ENCODE measurements around the gene CCBE1. TPM values are rescaled to one million over a fixed set of nuclear protein-coding genes. Genes with fewer than 3 reads are reported as not detected.
"Not testable (repeated sequence)": the region's sequence is repeated elsewhere in the genome, so short reads cannot be mapped to it uniquely, and the experiment has no call there.

Gene CCBE1
- total RNA-seq, 1 donor from 2014 or later = not detected

DNA sequence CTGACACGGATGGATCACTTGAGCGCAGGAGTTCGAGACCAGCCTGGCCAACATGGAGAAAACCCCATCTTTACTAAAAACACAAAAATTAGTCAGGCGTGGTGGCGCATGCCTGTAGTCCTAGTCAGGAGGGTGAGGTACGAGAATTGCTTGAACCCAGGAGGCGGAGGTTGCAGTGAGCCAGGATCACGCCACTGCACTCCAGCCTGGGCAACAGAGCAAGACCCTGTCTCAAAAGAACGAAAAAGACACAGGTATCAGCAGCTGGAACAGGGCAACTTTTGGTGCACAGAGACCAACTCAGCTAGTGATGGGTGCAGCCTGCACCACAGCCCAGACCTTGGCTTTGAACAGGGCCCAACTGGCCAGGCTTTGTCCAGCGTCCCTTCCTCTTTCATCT is 48.8 kb downstream of the CCBE1 start:
- H3K27me3 Mint-ChIP-seq; H3K27ac Mint-ChIP-seq; H3K9me3 Mint-ChIP-seq; H3K4me1 Mint-ChIP-seq; DNase-seq; H3K36me3 Mint-ChIP-seq (ENCODE audit: low read depth); intact Hi-C loops (cut with micrococcal nuclease); H3K4me3 Mint-ChIP-seq: not testable (repeated sequence)

DNA sequence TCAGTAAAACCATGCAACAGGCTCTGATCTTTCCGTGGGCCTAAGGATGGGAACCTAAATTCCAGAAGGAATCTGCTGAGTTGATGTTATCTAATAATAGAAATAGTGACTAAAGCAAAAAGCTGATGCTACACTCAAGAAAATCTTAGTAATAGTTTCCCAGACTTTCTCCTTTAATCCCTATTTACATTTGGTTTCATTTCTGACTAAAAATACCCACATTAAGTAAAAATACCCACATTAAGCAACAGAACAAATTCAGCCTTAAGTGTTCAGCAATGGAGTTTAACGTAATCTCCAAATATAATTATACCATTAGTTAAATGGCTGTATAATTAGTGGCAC is 50.3 kb downstream of the CCBE1 start:
- Mint-ChIP-seq H3K36me3 (ENCODE audit: low read depth) (no peaks in the 10 kb centered on the region), H3K4me3 (no peak overlapping the region), H3K9me3 (no peaks in the 10 kb centered on the region), H3K4me1 (no peaks in the 10 kb centered on the region), H3K27ac (no peak overlapping the region), H3K27me3 (no peaks in the 10 kb centered on the region)
- DNase-seq = no peak
- intact Hi-C loops (cut with micrococcal nuclease) = no loop called here

DNA sequence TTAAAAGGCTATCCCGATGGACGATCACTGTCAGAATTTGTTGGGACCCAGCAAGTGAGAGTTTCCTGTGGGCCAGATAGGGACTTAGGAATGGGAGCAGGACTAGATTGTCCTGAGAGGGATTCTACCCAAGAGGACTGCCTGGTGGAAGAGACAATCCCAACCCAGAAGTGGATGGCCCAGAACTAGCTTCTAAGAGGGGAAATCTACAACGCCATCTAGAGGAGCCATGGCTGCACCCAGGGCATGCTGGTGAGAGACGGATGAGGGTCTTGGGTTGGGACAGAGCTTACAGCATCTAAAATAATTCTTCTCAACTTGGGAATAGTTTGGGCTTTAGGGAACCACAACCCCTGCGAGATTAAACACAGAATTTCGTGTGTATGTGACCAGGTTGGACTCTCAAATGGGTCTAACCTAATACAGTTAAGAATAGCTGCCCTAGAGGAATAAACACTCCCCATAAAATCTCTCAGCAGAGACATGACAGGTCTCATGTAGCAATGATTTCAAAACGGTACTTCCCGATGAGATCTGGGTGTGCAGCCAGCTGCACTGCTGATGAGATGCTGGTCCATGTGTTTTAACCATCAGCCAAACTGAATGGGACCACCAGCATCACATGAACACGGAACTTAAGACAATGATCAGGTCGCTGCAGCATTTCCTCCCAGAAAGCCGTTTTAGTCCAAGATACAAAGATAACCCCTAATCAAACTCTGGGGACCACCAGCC is 50.8 kb downstream of the CCBE1 start:
- H3K9me3 Mint-ChIP-seq = no peaks in the 10 kb centered on the region
- intact Hi-C loops (cut with micrococcal nuclease) = no loop called here
- H3K27ac Mint-ChIP-seq = no peak overlapping the region
- no peaks in the 10 kb centered on the region for H3K36me3 Mint-ChIP-seq (ENCODE audit: low read depth)
- H3K27me3 Mint-ChIP-seq = no peaks in the 10 kb centered on the region
- no peak for DNase-seq
- H3K4me1 Mint-ChIP-seq = no peaks in the 10 kb centered on the region
- H3K4me3 Mint-ChIP-seq = no peak overlapping the region

DNA sequence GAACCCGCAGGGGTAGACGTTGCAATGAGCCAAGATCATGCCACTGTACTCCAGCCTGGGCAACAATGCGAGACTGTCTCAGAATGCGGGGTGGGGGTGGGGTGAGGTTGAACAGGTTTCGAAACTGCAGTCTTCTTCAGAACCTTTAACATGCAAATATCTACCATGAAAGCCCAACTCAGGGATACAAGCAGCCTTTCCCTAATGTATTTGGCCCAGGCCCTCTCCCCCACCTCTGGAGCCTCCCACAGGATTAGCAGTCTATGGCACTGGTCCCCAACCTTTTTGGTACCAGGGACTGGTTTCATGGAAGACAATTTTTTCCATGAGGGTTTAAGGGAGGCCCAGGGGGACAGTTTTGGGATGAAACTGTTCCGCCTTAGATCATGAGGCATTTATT is 53.5 kb downstream of the CCBE1 start:
- no peaks in the 10 kb centered on the region for H3K36me3 Mint-ChIP-seq (ENCODE audit: low read depth)
- intact Hi-C loops (cut with micrococcal nuclease) = no loop called here
- DNase-seq = no peak
- no peaks in the 10 kb centered on the region for H3K9me3 Mint-ChIP-seq
- H3K4me1 Mint-ChIP-seq = no peaks in the 10 kb centered on the region
- no peak overlapping the region for H3K4me3 Mint-ChIP-seq
- H3K27ac Mint-ChIP-seq = no peak overlapping the region
- H3K27me3 Mint-ChIP-seq = peaks cover 2% of the 10 kb centered on the region

DNA sequence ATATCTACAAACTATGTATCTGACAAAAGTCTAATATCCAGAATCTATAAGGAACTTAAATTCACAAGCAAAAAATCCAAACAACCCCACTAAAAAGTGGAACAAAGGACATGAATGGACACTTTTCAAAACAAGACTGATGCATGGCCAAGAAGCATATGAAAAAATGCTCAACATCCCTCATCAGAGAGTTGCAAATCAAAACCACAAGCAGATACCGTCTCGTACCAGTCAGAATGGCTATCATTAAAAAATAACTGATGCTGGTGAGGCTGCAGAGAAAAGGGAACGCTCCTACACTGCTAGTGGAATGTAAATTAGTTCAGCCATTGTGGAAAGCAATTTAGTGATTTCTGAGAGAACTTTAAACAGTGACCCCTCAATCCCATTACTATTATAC is 56.5 kb downstream of the CCBE1 start:
- intact Hi-C loops (cut with micrococcal nuclease) = no loop called here
- Mint-ChIP-seq H3K27ac (no peak overlapping the region), H3K36me3 (ENCODE audit: low read depth) (no peaks in the 10 kb centered on the region), H3K9me3 (no peaks in the 10 kb centered on the region), H3K4me3 (no peak overlapping the region), H3K27me3 (peaks cover 13% of the 10 kb centered on the region), H3K4me1 (no peaks in the 10 kb centered on the region)
- DNase-seq = no peak

DNA sequence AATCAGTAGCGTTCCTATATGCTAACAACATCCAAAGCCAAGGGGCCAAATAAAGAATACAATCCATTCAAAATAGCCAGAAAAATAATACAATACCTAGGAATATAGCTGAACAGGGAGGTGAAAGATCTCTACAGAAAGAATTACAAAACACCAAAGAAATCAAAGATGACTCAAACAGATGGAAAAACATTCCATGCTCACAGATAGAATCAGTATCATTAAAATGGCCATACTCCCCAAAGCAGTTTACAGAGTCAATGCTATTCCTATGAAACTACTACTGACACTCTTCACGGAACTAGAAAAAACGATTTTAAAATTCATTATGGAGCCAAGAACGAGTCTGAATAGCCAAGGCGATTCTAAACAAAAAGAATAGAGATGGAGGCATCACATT is 57.4 kb downstream of the CCBE1 start:
- Mint-ChIP-seq H3K4me1 (no peaks in the 10 kb centered on the region), H3K4me3 (no peak overlapping the region), H3K27me3 (peaks cover 13% of the 10 kb centered on the region), H3K27ac (no peak overlapping the region), H3K36me3 (ENCODE audit: low read depth) (no peaks in the 10 kb centered on the region), H3K9me3 (no peaks in the 10 kb centered on the region)
- intact Hi-C loops (cut with micrococcal nuclease) = no loop called here
- no peak for DNase-seq

DNA sequence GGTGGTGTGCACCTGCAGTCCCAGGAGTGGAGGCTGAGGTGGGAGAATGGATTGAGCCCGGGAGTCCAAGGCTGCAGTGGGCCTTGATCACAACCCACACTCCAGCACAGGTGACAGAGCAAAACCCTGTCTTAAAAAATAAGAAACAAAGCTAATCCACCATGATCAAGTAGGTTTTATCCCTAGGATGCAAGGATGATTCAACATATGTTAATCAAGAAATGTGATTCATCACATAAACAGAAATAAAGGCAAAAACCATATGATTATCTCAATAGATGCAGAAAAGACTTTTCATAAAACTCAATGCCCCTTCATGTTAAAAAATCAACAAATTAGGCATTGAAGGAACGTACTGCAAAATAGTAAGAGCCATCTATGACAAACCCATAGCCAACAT is 58.1 kb downstream of the CCBE1 start:
- no peak overlapping the region for H3K4me3 Mint-ChIP-seq
- H3K36me3 Mint-ChIP-seq (ENCODE audit: low read depth) = no peaks in the 10 kb centered on the region
- no peak for DNase-seq
- H3K27me3 Mint-ChIP-seq = peaks cover 13% of the 10 kb centered on the region
- intact Hi-C loops (cut with micrococcal nuclease) = no loop called here
- no peaks in the 10 kb centered on the region for H3K4me1 Mint-ChIP-seq
- no peaks in the 10 kb centered on the region for H3K9me3 Mint-ChIP-seq
- no peak overlapping the region for H3K27ac Mint-ChIP-seq

DNA sequence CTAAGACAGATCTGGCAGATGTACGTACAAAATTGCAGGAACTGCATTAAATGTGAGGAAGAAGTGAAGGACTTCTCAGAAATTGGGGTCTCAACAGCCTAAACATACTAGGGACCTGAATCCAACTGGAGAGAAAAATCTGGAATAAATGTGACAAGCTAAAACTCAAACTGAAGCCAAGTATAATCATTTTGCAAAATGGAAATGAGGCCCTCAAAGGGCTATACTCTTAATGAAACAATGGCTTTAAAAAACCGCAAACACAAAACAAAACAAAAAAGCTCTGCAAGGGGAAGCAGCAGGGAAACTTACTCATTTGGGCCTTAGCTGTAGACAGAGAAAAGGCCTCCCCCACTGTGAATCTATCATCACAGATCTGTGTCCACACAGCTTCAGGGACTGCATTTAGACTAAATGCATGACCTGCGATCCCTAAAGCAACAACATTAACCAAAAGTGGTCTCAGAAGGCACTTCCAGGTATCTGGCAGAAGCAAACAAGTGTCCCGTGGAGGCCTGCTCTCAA is 63.2 kb downstream of the CCBE1 start:
- intact Hi-C loops (cut with micrococcal nuclease) = no loop called here
- no peaks in the 10 kb centered on the region for H3K9me3 Mint-ChIP-seq

DNA sequence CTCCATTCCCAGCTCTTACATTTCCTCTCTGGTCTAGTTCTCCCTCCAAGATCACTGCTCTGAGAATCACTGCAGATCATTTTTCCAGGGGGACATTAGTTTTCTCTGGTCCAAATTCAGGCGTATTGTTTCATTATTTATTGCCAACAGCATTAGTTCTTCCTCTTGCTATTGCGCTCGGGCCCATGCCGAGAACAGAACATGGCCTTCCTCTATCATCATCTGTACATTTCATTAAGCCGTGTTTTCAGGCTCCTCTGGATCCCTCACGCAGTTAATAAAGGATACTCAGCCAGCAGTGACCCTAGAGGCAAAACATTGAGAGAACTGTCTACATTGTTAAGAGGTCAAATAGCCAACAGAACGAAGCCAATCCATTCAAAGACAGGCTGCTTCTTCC is 63.9 kb downstream of the CCBE1 start:
- Mint-ChIP-seq H3K27me3 (peaks cover 11% of the 10 kb centered on the region), H3K4me1 (no peaks in the 10 kb centered on the region), H3K27ac (no peak overlapping the region), H3K9me3 (no peaks in the 10 kb centered on the region), H3K4me3 (no peak overlapping the region), H3K36me3 (ENCODE audit: low read depth) (no peaks in the 10 kb centered on the region)
- DNase-seq = no peak
- intact Hi-C loops (cut with micrococcal nuclease) = no loop called here

More for the DNA sequence above, 63.2 kb downstream of the CCBE1 start:
- no peaks in the 10 kb centered on the region for H3K36me3 Mint-ChIP-seq (ENCODE audit: low read depth)
- no peaks in the 10 kb centered on the region for H3K4me1 Mint-ChIP-seq
- no peak overlapping the region for H3K27ac Mint-ChIP-seq
- DNase-seq = no peak
- no peak overlapping the region for H3K4me3 Mint-ChIP-seq
- peaks cover 11% of the 10 kb centered on the region for H3K27me3 Mint-ChIP-seq

DNA sequence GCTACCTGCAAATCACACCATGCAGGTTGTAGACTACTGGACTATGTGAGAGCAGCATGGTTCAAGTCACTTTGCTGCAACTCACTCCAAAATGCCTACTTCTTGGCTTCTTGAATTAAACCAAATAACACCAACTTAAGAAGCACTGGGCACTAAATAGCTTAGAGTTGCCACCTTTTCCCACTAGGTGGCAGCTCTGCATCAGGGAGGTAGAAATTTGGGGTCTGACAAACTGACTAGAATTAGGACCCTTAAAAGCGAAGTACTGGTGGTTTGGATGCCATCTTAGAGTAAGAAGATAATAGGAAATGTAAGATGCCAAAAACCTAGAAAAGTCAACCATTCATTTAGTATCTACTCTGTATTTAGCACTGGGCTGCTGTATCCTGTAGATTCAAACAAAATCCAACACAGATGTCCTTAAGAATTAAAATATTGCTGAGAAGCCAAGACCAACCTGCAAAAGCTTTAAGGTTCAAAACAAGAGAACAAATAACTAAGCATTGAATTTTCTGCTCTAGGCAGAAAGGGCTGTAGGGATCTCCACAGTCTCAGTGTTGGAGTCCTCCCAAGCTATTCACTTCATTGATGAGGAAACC is 65.5 kb downstream of the CCBE1 start:
- H3K27me3 Mint-ChIP-seq = peaks cover 8% of the 10 kb centered on the region

DNA sequence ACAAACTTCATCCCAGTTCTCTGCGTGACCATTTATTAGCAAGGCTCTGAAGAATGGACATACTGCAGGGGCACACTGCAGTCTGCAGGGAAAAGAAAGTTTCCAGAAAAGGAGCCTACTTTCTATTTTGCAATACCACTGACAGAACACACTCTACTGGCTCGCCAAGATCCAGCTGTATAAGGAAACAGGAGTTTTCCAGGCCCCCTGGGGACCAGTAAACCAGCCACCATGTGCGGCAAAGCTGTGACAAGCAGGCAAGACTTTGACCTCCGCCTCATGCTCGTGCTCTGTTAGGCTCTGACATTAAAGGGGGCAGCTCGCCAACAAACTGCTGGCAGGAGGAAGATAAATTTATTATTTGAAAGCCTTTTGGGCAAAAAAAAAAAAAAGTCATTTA is 67.3 kb downstream of the CCBE1 start:
- Mint-ChIP-seq H3K9me3 (no peaks in the 10 kb centered on the region), H3K36me3 (ENCODE audit: low read depth) (no peaks in the 10 kb centered on the region), H3K4me3 (no peak overlapping the region), H3K4me1 (no peaks in the 10 kb centered on the region), H3K27ac (no peak overlapping the region), H3K27me3 (no peaks in the 10 kb centered on the region)
- intact Hi-C loops (cut with micrococcal nuclease) = no loop called here
- DNase-seq = no peak

More for the DNA sequence above, 65.5 kb downstream of the CCBE1 start:
- intact Hi-C loops (cut with micrococcal nuclease) = no loop called here
- no peaks in the 10 kb centered on the region for H3K36me3 Mint-ChIP-seq (ENCODE audit: low read depth)
- H3K4me1 Mint-ChIP-seq = no peaks in the 10 kb centered on the region
- no peak overlapping the region for H3K4me3 Mint-ChIP-seq
- H3K27ac Mint-ChIP-seq = no peak overlapping the region
- no peaks in the 10 kb centered on the region for H3K9me3 Mint-ChIP-seq
- no peak for DNase-seq

DNA sequence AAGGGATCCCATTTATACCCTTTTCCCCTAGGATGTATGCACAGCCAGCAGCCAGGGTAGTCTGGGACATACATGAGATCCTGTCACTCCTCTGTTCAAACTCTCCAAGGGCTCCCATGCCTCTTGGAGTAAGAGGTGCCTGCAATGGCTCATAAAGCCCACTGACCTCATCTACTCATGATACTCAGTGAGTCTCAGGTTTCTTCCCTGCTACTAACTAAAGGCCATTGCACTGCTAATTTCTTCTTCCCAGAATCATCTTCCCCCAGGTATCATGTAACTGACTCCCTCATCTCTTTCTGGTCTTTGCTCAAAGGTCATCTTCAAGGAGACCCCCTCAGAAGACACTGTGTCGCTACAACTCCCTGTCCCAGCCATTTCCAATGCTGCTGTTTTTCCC is 68.2 kb downstream of the CCBE1 start:
- intact Hi-C loops (cut with micrococcal nuclease) = no loop called here
- Mint-ChIP-seq H3K9me3 (no peaks in the 10 kb centered on the region), H3K27me3 (no peaks in the 10 kb centered on the region), H3K27ac (no peak overlapping the region), H3K4me1 (no peaks in the 10 kb centered on the region), H3K4me3 (no peak overlapping the region), H3K36me3 (ENCODE audit: low read depth) (no peaks in the 10 kb centered on the region)
- DNase-seq = no peak

DNA sequence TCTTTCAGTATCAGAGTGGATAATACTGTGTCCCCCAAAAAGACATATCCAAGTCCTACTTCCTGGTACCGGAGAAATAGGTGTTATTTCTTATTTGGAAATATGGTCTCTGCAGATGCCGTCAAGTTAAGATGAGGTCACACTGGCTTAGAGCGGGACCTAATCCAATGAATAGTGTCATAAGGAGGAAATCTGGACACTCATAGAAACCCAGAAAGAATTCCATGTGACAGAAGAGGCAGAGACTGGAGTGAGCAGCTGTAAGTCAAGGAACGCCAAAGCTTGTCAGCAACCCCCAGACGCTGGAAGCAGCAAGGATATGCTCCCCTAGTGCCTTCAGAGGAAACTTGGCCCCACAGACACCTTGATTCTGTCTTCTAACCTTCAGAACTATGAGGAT is 69.8 kb downstream of the CCBE1 start:
- Mint-ChIP-seq H3K27me3 (no peaks in the 10 kb centered on the region), H3K9me3 (no peaks in the 10 kb centered on the region), H3K27ac (no peak overlapping the region), H3K36me3 (ENCODE audit: low read depth) (no peaks in the 10 kb centered on the region), H3K4me1 (no peaks in the 10 kb centered on the region), H3K4me3 (no peak overlapping the region)
- no peak for DNase-seq
- intact Hi-C loops (cut with micrococcal nuclease) = no loop called here

DNA sequence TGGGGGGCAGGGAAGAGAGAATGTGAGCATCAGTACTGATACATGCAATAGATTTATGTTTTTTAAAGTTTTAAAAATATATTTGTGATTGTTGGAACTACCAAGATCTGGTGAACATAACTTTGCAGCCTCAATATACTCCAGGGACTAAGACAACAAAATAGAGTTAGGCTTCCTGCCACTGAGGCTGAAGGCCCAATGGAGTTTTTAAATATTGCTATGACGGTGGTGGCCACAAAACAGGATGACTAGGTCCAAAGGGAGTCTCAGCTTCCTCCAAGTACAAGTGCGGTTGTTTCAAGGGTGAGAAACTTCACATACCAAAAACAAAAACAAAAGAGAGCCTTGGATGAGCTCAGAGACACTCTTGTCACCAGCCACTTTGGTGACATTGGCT is 72.9 kb downstream of the CCBE1 start:
- intact Hi-C loops (cut with micrococcal nuclease) = no loop called here
- Mint-ChIP-seq H3K9me3 (no peaks in the 10 kb centered on the region), H3K27ac (no peak overlapping the region), H3K4me1 (no peaks in the 10 kb centered on the region), H3K4me3 (no peak overlapping the region), H3K27me3 (no peaks in the 10 kb centered on the region), H3K36me3 (ENCODE audit: low read depth) (no peaks in the 10 kb centered on the region)
- DNase-seq = no peak

All from activated CD4-positive, alpha-beta T cell treated with anti-CD3 and anti-CD28 coated beads, Interleukin-2, amount 10 ng/mL, durations not matched to agents 24 days and 14 days (primary cell).